Tibial artery (tissue), 4 donors: Measurements from ENCODE around the gene P2RX5.

Source experiments
- DNase-seq, 2 donors: peaks; one replicate each; pipeline ENCODE4 v3.0.0-alpha.2; 2019
- H3K27ac ChIP-seq, 2 donors: fragments of 200-600 bp; sonication (generic) in 1 of 2; 1 replicate in 1 of 2; 2 replicates in 1 of 2; pipeline ENCODE4 v1.5.1; 2018 to 2019; ENCODE audit warnings: mild to moderate bottlenecking in 1 of 2
- H3K27me3 ChIP-seq, 2 donors: fragments of 200-600 bp; sonication (generic) in 1 of 2; one replicate each; pipeline versions ENCODE4 v1.5.1 to v1.6.0; 2016 to 2019
- H3K36me3 ChIP-seq, 3 donors: fragments of 200-600 bp; sonication (generic) in 2 of 3; one replicate each; pipeline ENCODE4 v1.5.1; 2016 to 2019; ENCODE audit warnings: mild to moderate bottlenecking in 2 of 3
- H3K4me1 ChIP-seq, 4 donors: fragments of 200-600 bp; sonication (generic) in 2 of 4; 1 replicate in 3 of 4; 2 replicates in 1 of 4; pipeline ENCODE4 v1.5.1; 2016 to 2019
- H3K4me3 ChIP-seq, 2 donors: fragments of 200-600 bp; sonication (generic) in 1 of 2; 1 replicate in 1 of 2; 2 replicates in 1 of 2; pipeline ENCODE4 v1.5.1; 2018 to 2019; ENCODE audit warnings: mild to moderate bottlenecking in 2 of 2
- H3K9me3 ChIP-seq, 3 donors: fragments of 200-600 bp; sonication (generic) in 1 of 3; one replicate each; pipeline ENCODE4 v1.5.1; 2016 to 2019
- intact Hi-C: fragments of 100-400 bp; cut with DNase I; formaldehyde crosslinking; loops from one replicate; pipeline ENCODE4 v1.15.0; 2023; ENCODE audit warnings: low total_unique reads
- TF ChIP-seq, protein P1 (sequence below), 2 experiments: fragments of 200-600 bp in 1 of 2; fragments of 450-650 bp in 1 of 2; IDR thresholded peaks; one replicate each; pipeline ENCODE4 v1.5.1; 2017 to 2019; ENCODE audit warnings: antibody characterized with exemption in 2 of 2, mild to moderate bottlenecking in 1 of 2, moderate library complexity in 1 of 2

The P2RX5 gene

DNA sequence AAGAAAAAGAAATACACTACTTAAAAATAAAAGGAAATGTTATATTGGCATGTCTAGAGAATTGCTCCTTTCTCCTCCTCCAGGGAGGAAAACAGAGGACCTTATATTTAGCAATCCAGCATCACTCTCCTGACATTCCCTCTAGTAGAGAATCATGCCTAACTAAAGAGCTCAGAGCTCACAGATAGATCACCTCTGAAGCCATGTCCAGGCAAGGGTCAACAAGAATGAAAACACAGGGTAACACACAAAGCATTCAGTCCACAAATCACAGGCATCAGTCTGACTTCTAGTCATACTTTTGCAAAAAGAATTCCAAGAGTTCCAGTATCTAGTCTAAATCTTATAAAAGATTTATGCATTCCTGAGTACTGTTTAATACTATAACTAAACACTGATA, 23.3 kb upstream of the P2RX5 start:
- Histone ChIP-seq H3K27ac (no peak overlapping the region), H3K27me3 (no peaks in the 10 kb centered on the region), H3K9me3 (no peaks in the 10 kb centered on the region), H3K36me3 (peaks cover 14 to 59% (median 50%) of the 10 kb centered on the region in 3 donors), H3K4me3 (no peak overlapping the region), H3K4me1 (peaks cover 0 to 35% (median 14%) of the 10 kb centered on the region in 4 donors)
- TF ChIP-seq, protein P1, sequence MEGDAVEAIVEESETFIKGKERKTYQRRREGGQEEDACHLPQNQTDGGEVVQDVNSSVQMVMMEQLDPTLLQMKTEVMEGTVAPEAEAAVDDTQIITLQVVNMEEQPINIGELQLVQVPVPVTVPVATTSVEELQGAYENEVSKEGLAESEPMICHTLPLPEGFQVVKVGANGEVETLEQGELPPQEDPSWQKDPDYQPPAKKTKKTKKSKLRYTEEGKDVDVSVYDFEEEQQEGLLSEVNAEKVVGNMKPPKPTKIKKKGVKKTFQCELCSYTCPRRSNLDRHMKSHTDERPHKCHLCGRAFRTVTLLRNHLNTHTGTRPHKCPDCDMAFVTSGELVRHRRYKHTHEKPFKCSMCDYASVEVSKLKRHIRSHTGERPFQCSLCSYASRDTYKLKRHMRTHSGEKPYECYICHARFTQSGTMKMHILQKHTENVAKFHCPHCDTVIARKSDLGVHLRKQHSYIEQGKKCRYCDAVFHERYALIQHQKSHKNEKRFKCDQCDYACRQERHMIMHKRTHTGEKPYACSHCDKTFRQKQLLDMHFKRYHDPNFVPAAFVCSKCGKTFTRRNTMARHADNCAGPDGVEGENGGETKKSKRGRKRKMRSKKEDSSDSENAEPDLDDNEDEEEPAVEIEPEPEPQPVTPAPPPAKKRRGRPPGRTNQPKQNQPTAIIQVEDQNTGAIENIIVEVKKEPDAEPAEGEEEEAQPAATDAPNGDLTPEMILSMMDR (IDR thresholded peaks at IDR 0.05) = no peak
- DNase-seq = no peak
- intact Hi-C loops = no loop called here

DNA sequence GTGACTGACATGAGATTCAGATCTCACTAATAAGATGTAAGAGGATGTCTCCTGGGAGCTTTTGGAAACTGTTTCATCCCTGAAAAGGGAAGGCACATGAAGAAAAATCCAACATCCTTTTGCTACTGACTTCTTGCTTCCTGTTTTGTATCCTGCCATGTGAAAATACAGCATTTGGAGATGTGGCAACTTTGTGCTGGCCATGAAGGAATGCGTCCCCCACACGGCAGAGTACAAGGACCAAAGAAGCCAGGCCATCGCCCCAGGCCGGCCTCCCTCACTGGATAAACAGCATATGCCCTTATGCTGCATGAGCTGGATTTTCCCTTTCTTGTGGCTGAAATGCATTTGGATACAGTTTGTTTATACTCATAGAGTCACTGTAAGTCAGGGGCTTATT, 22.2 kb upstream of the P2RX5 start:
- no peaks in the 10 kb centered on the region for H3K27me3 ChIP-seq
- TF ChIP-seq, protein P1 (IDR thresholded peaks at IDR 0.05) = no peak
- H3K27ac ChIP-seq = no peak overlapping the region
- intact Hi-C loops = no loop called here
- H3K4me1 ChIP-seq = peaks cover 0 to 31% (median 10%) of the 10 kb centered on the region in 4 donors
- H3K4me3 ChIP-seq = no peak overlapping the region
- no peak for DNase-seq
- H3K9me3 ChIP-seq = no peaks in the 10 kb centered on the region
- peaks cover 14 to 70% (median 54%) of the 10 kb centered on the region in 3 donors for H3K36me3 ChIP-seq

- H3K4me3 ChIP-seq = no peak overlapping the region
- TF ChIP-seq, protein P1 (IDR thresholded peaks at IDR 0.05) = no peak
- H3K27ac ChIP-seq = no peak overlapping the region
- H3K36me3 ChIP-seq = peaks cover 14 to 87% (median 60%) of the 10 kb centered on the region in 3 donors
- no peaks in the 10 kb centered on the region for H3K9me3 ChIP-seq
- peaks cover 0 to 6% (median 0%) of the 10 kb centered on the region in 4 donors for H3K4me1 ChIP-seq
- no peak for DNase-seq
- H3K27me3 ChIP-seq = no peaks in the 10 kb centered on the region
- intact Hi-C loops = no loop called here
Measured at GRCh38 chr17:3715296-3715695, 19.3 kb upstream of the P2RX5 start.

DNA sequence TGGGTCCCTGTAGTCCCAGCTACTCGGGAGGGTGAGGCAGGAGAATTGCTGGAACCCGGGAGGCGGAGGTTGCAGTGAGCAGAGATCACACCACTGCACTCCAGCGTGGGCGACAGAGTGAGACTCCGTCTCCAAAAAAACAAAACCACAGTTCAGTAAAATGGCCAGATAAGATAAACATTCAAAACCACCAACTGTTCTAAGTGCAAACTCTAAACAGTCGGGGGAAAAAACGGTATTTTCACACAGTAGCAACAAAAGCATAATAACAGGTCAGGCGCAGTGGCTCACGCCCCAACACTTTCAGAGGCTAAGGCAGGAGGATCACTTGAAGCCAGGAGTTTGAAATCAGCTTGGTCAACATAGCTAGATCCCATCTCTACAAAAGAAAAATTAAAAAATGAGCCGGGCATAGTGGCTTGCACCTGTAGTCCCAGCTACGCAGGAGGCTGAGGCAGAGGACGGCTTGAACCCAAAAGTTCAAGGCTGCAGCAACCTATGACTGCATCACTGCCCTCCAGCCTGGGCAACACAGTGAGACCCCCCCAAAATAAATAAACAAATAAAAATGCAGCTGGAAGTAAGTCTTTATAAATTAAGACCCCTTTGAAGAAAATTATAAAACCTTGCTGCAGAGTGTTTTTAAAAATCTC, 17.0 kb upstream of the P2RX5 start:
- intact Hi-C loops = no loop called here
- H3K9me3 ChIP-seq = no peaks in the 10 kb centered on the region
- DNase-seq = no peak
- H3K4me3 ChIP-seq = no peak overlapping the region
- H3K4me1 ChIP-seq = no peaks in the 10 kb centered on the region
- no peaks in the 10 kb centered on the region for H3K27me3 ChIP-seq
- peaks cover 14 to 65% (median 46%) of the 10 kb centered on the region in 3 donors for H3K36me3 ChIP-seq
- TF ChIP-seq, protein P1 (IDR thresholded peaks at IDR 0.05) = no peak
- H3K27ac ChIP-seq = no peak overlapping the region

DNA sequence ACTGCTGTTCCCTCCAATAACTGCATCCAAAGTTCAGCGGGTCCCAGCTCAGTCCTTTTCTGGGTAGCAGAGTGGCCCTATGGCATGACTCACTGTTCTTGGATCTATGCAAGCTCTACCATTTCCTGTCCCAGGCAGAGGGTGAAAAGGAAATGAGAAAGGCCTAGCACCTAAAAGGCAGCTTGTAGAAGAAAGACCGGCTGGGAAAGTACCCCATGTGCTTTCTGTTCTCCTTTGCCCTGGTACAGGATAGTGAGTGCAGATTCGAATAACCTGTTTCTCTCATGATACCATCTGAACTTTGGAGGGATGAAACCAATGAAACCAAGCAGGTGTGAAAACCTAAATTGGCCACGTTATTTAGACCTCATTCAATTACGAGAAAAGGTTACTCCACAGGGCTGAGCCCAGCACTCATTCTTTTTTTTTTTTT, 15.0 kb upstream of the P2RX5 start:
- H3K9me3 ChIP-seq = no peaks in the 10 kb centered on the region
- no peak overlapping the region for H3K27ac ChIP-seq
- no peaks in the 10 kb centered on the region for H3K27me3 ChIP-seq
- H3K4me3 ChIP-seq = no peak overlapping the region
- DNase-seq = no peak
- intact Hi-C loops = no loop called here
- TF ChIP-seq, protein P1 (IDR thresholded peaks at IDR 0.05) = no peak
- H3K4me1 ChIP-seq = no peaks in the 10 kb centered on the region
- peaks cover 14 to 45% (median 27%) of the 10 kb centered on the region in 3 donors for H3K36me3 ChIP-seq
